OCI-M2 (cell line): Measurements from ENCODE around the gene FERMT2.
"Not testable (repeated sequence)": the region's sequence is repeated elsewhere in the genome, so short reads cannot be mapped to it uniquely, and the experiment has no call there.

Experiments used
- DNase-seq: peaks from one replicate; lab custom pipeline; 2025; ENCODE audit not compliant: unreplicated experiment; lab: John Stamatoyannopoulos, UW

FERMT2 gene

DNA sequence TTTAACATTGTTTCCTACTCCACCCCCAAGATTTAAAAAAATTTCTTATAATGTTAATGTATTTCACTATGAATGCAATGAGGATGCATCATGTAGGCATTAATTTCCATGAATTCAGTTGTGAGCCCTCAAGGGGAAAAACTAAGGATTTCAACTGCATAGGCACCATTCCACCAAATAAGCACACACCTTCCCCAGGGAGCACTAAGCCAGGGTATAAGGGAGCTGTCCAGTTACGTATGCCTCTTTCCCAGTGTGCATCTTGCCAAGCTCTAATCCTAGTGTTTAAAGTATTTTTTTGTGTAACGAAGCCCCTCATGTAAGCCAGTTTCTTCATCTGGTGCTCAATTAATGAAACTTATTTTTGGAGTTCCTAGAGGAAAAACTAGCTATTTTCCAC lies 6.6 kb downstream of the FERMT2 start:
- no peak for DNase-seq

DNA sequence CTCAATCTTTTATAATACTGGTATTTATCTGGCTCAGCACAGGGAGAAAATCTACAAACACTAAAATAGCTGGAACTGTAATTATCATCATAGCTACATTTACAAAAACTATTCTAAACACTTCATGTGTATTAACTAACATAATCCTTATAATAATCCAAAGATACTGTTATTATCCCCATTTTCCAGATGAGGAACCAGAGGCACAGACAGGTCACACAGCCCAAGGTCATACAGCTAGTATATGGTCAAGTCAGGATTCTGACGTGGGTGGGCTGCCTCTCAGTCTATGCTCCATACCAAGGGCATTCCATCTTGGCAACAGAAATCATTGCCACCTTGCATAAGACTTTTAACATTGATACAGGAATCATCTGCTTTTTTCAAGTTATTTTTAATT lies 11.4 kb downstream of the FERMT2 start:
- no peak for DNase-seq

DNA sequence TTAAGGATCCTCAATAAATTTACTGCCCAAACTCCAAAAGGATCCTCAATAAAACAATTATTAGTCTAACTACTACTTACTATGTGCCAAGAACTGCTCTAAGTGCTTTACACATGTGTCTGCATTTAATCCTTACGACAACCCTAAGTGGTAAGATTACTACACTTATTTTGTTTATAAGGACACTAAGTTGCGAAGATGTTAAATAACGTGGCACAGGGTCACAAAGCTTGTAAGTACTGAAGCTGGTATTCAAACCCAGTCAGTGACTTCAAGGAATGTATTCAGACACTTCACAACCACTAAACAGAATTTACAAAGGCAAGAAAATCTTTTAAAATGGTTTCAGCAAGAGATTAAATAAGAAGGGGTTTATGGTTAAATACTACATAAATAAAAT lies 13.0 kb downstream of the FERMT2 start:
- DNase-seq: no peak

DNA sequence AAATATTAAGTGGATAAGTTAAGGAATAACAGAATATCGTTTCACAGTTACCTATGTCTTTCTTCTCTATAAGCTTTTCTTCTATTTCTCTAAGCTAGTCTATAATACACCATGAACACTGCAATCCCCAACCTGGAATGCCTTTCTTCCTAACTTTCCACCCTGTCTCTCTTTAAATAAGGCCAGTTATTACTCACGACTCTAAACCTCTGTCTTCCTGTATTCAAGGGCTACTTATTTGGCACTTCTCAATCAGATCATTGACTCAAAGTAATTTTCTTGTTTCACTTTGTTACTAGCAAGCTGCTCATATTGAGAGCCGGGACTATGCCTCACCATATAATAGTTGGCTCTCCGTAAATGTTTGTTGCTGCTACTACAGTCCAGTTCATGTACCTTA lies 13.5 kb downstream of the FERMT2 start:
- no peak for DNase-seq

DNA sequence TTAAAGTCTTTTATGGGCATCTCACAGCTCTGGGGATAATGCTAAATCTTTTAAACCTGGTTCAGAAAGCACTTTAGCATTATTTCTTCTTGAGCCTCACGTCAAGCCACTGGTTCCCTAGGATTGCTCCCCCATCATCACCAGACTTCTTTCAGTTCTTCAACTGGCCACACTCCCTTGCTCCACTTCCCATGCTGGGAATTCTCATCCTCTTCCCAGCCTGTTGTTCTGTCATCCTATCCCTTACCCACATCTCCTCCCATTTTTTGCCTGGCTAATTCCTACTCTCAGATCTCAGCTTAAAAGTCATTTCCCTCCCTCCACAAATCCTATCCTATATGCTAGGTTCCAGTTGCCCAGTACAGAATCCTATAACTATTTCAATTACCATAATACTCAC lies 14.4 kb downstream of the FERMT2 start:
- DNase-seq: no peak

DNA sequence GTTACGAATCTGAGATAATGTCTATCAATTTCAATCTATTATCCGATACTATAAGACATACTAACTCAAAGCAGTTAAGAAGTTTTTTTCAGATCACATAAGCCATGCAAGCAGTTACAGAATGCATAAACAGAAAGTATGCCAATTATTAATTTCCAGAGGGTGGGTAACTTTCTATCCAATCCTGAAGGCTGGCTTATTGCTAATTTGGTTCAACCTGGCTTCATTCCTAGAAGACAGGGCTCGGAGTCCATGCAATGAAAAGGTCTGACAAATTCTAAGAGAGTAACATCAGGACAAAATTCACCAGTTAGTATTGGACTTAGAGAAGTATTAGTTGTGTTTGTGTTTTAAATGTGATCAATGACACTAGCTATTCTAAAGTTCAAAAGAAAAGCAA lies 15.0 kb downstream of the FERMT2 start:
- no peak for DNase-seq

DNA sequence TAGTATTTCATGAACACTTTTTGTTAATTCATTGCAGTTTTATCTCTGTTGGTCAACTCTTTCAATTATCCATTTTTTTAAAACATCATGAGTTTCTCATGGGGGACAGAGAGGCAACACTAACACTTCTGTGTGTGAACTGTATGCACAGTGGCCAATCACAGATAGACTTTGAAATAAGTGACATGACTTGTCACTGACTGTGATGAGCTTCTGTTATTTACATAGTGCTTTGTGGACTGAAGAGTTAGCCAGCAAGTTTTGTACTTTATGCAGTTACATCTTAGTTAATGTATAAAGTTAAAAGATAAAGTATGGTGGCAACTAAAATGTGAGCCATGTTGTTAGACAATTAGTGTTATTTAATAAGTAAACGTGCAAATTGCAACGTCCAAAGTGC lies 16.1 kb downstream of the FERMT2 start:
- DNase-seq: no peak

DNA sequence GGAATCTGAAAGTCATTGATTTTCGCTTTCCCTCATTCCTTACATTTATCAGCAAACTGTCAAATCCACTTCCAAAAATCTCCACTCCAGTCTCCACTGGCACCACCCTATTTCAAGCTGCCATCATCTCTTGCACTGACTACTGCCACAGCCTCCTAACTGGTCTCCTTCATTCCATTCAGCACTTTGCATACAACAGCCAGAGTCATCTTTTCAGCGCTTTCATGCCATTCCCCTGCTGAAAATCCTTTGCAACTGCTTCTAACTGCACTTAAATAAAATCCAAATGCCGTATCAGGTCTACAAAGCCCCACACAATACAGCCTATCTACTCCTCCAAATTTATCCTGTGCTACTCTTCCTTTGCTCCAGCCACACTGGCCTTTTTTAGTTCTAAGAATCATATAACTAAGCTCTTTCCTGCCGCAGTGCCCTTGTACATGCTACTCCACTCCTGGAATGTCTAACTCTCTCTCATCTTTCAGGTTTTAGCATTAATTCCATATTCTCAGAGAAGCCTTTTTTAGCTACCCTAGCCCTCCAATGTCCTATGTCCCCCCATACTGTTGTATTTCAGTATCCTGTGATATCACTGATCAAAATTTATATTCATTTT lies 21.6 kb downstream of the FERMT2 start:
- no peak for DNase-seq

DNA sequence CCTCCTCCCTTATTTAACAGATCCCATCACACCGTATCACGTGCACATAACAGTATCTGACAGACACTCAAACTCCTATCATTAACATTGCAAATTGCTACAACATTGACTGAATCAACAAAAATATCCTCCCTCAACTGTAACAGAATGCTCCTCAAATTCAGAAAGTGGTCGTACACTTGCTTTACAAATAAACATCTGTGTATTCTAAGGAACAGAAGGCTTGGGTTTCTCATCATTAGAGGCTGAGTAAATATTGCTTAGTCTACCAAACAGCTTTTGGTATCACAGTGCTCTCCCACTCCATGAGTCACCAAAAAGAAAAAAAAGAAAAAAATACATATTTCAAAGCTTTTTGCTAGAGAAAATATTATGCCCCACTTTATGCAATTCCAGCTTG lies 23.9 kb downstream of the FERMT2 start:
- DNase-seq: no peak

DNA sequence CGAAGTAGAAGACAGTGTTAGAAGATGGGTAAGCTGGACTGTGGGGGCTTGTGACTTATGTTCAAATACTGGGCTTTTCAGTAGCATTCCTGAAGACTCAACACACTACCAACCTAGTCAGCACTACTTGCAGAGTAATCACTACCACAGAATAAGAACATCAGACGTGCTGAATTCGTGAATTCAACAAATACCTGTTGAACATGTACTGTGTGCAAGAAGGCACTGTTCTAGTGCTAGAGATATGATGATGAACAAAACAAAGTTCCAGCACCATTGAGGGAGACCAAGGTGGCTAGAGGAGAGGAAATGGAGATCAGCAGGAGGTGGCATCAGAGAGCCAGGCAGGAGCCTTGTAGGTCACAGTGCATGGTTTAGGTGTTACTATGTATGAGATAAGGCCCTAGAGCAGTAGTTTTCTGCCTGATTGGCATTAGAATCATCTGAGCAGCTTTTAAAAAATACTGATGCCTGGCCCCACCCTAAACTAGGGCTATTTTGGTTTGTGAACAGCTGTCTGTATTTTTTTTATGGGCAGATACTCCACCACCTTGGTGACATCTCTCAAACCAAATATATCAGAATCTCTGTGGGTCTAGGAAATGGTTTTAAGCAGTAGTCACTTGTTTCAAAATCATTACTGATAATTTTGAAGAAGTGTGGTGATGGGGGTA lies 26.8 kb downstream of the FERMT2 start:
- DNase-seq: no peak

DNA sequence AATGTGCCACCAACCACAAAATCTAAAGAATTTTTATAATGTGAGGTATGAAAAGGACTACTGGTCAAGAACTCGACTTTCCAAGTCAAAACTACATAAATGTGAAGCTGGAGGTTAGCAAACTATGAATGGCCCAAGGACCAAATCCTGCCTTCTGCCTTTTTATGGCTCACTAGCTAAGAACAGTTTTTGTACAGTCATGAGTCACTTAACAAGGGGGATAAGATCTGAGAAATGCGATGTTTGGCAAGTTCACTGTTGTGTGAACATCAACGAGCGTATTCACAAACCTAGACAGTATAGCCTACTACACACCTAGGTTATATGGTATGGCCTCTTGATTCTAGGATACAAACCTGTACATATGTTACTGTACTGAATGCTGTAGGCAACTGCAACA lies 28.2 kb downstream of the FERMT2 start:
- DNase-seq: no peak

DNA sequence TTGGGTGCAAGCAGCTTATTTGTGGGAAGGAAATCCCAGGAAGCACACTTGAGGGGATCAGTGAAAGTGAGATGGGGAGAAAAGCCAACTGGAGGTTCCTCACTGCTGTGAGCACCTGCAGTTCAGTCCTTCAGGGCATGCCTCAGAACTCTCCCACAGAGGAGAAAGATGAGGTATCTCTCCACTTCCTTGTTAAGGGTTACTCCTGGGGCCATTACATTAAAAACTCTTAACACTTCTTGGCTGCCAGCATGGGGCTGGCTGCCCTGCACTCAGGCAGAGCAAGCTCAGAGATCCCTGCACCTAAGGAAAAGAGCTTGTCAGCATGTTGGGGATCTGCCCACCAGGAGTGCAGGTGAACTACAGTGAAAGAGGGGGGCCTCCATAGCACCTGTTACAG lies 28.8 kb downstream of the FERMT2 start:
- no peak for DNase-seq

DNA sequence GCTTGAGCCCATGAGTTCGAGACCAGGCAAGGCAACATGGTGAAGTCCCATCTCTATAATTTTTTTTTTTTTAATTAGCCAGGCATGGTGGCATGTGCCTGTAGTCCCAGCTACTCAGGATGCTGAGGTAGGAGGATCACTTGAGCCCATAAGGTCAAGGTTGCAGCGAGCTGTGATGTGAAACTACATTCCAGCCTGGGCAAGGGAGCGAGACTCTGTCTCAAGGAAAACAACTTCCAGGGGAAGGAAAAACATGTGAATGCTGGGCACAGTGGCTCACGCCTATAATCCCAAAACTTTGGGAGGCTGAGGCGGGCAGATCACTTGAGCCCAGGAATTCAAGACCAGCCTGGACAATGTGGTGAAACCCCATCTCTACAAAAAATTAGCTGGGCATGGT lies 30.4 kb downstream of the FERMT2 start:
- not testable (repeated sequence) for DNase-seq

DNA sequence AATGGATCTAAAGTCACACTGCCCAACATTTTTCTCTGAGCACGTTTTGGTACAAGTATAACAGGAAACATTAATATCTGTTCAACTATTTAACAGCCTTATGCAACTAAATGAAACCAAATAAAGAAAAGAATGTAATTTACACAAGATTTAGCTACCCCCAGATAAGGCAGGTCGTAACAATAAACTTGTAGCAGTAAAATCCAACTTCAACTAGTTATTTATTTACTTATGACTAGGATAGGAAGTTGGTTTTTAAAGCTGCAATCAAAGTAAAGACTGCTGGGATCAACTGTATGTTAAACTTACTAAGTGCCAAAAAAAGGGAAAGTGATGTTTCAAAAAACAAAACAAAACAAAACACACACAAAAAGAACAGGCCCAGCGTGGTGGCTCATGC lies 30.9 kb downstream of the FERMT2 start:
- no peak for DNase-seq

DNA sequence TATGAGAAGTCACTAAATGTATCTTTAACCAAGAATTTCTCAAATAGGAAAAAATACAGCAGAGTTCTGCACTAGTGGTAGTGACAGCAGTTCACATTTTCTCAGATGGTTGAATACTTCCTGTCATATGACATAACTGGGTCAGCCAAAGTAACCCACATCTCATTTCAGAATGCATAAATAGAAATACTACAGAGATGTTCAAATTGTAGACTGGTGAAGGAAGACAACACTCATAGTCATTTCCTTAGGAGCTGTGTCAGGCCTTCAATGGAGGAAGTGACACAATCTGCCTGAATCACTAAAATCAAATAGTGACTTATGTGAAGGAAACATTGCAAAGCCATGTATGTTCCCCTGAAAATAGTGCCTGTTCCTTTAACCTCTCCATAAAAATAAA lies 32.4 kb downstream of the FERMT2 start:
- DNase-seq: no peak

DNA sequence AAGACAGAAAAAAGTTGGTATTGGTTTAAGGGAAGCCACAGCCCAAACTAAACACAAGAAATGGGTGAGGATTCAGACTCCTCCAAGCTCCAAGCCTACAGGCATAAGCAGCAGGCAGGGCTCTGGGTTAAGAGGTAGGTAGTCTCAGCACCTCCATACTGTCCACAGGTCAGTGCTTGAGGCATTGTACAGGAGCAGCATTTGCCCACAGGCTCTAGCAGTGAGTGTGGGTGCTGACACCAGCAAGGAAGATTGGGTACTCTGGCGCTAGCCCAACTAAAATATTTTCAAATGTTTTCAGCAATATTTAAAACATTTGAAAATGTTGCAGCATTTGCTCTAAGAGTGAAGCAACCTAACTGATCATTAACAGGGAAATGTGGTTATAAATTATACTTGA lies 33.1 kb downstream of the FERMT2 start:
- no peak for DNase-seq

DNA sequence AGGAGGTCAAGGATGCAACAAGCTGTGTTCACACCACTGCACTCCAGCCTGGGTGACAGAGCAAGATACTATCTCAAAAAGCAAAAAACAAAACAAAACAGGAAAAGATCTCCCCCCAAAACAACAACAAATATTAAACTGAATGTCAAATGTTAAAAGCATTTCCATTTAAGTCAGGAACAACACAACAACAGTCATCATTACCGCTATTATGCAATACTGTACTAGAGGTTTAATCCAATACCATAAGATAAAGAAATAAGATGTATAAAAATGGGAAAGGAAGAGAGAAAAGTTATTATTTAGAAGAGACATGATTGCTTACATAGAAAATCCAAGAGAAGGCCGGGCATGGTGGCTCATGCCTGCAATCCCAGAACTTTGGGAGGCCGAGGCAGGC lies 36.6 kb downstream of the FERMT2 start:
- no peak for DNase-seq

DNA sequence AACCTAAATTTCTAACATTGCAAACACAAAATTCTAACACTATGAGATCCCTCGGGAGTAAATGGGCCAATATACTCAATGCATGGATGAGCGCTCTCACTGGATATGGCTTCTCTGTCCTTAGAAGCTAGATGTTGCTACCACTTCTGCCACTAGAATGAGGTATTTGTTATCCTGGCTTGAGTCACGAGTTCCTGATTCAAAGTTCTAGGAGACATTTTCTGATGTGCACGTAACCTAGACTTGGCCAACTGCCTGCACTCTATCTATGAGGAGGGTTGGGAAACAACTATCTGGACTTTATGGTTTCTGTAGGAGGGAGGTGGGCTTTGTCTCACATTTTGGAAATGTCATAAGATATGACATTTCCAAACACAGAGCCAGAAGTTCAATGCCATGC lies 37.6 kb downstream of the FERMT2 start:
- no peak for DNase-seq

DNA sequence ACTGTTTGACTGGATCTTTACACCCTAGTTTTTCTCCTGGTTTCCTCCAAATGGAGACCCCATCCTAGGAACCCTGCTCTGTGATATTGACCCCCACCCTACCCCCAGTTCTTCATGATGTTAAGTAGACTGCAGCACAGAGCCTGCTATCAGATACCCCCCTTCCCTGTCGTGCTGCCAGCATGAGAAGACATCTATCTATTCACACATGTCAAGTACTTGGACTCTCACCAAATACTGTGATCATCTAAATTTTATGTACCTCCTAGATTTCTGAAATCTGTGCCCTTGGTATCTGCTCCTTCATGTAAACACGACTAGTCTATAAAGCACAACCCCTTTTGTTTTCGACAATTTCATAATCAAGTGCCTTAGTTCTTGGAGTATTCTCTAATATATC lies 38.9 kb downstream of the FERMT2 start:
- DNase-seq: no peak

DNA sequence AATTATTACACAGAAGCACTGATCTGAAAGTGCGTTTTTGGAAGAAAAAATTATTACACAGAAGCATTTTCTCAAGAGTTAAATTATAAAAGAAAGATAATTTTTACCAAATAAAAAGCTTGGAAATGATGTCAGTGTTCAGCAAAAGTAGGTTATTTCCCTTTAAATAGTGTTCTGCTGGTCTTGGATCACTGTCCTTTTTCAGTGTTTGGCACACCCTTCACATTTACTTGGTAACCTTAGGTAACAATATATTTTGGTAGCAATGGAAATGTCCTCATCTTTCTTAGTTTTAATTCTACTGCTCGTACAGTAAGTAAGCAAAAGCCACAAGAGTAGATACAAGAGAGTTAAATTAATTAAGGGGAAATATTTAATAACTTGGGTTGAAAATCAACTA lies 40.3 kb downstream of the FERMT2 start:
- DNase-seq: no peak

DNA sequence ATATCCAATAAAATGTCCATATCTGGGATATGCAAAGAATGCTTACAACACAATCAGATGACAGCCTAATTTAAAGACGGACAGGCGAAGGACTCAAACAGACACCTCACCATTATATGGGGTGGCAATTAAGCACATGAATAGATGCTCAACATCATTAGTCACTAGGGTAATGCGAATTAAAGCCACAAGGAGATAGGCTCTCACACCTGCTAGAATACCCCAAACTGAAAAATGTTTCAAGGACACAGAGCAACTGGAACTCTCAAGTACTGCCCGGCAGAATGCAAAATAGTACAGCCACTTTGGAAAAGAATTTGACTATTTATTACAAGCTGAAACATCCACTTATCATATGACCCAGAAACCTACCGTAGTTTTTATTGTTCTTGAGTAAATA lies 42.9 kb downstream of the FERMT2 start:
- no peak for DNase-seq

DNA sequence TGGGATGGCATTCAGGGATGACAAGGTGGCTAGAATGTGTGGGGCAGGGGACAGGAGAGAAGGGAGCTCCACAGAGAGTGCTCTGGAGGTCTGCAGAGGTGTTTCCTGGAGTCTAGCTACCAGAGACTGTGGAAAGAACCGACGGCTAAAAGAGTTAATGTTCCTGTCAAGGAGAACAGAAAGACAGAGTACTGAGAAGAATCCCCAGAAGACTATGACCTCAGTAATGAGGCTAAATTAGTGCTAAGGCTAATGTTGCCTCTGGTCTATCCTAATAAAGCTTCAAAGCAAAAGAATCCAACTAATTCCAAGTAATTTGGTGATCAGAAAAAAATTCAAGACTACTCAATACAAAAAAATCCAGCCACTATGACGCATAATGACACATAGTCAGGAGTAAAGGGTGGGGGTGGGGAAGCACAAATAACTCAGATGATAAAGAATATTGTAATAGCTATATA lies 44.7 kb downstream of the FERMT2 start:
- no peak for DNase-seq

DNA sequence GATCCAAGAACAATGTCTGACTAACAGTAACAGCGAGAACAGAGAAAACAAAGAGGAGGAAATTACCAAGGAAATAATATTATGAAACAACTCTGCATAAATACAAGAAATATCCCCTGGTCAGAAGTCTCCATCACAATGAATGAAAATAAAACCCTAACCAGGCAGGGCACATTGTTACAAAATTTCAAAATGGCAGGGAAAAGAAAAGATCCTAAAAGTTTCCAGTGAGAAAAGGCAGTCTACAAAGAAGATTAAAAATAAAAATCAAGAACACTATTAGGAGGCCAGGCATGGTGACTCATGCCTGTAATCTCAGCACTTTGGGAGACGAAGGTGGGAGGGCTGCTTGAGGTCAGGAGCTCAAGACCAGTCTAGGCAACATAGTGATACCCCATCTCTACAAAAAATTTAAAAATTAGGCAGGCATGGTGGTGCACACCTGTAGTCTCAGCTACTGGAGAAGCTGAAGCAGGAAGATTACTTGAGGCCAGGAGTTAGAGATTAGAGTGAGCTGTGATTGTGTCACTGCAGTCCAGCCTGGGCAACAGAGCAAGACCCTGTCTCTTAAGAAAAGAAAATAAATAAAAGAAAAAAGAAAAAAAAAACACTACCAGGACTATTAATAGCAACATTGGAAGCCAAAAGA lies 47.8 kb downstream of the FERMT2 start:
- DNase-seq: no peak
